Mesothelial cell of epicardium (in vitro differentiated cells): Measurements from ENCODE around the gene SNX33. TPM values are rescaled to one million over a fixed set of nuclear protein-coding genes. Genes with fewer than 3 reads are reported as not detected.

Experiments
- DNase-seq, 2 experiments: peaks; one replicate each; pipeline ENCODE4 v3.0.0; 2021; ENCODE audit warnings: low spot score in 2 of 2; ENCODE audit not compliant: unreplicated experiment in 2 of 2
- H3K27ac Mint-ChIP-seq: 2 replicates; pipeline ENCODE4 v1.8.0; 2021; ENCODE audit warnings: mixed read lengths
- H3K27me3 Mint-ChIP-seq: 2 replicates; pipeline ENCODE4 v1.8.0; 2021; ENCODE audit warnings: low read depth, mixed read lengths
- H3K36me3 Mint-ChIP-seq: 2 replicates; pipeline ENCODE4 v1.8.0; 2021; ENCODE audit warnings: mixed read lengths
- H3K4me1 Mint-ChIP-seq: 2 replicates; pipeline ENCODE4 v1.8.0; 2021; ENCODE audit warnings: mixed read lengths
- H3K4me3 Mint-ChIP-seq: 2 replicates; pipeline ENCODE4 v1.8.0; 2021; ENCODE audit warnings: mild to moderate bottlenecking, moderate library complexity, mixed read lengths
- H3K9me3 Mint-ChIP-seq: 2 replicates; pipeline ENCODE4 v1.8.0; 2021; ENCODE audit warnings: mixed read lengths
- total RNA-seq: library from RNA; stranded (reverse); gene quantifications from 3 replicates; pipeline ENCODE4 v1.2.1, GENCODE V29; 2021
- TF ChIP-seq, protein P1 (sequence below): fragments of 200-600 bp; sonication (generic); IDR thresholded peaks from one replicate; pipeline ENCODE4 v1.5.0; 2021; ENCODE audit warnings: antibody characterized with exemption; ENCODE audit not compliant: unreplicated experiment

The SNX33 gene
- total RNA-seq, 1 donor from 2014 or later, result 22.8 TPM

DNA sequence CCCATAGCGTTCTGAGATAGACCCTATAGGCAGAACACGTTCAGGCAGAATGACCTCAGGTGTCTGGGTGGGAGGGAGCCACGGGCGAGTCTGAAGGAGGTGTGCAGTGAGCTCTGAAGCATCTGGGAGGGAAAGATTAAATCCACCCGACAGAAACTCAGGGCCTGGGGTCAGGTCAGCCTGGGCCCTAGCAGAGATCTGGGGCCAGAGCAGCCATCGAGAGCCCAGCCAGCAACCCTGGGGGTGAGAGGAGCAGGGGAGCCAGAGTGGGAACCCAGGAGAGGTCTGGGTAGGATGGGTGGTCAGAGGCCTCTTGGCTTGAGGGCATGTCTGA, 22.1 kb downstream of the SNX33 start:
- no peaks in the 10 kb centered on the region for H3K36me3 Mint-ChIP-seq
- no peak for DNase-seq
- H3K27ac Mint-ChIP-seq, result no peak overlapping the region
- peaks cover 22% of the 10 kb centered on the region for H3K4me1 Mint-ChIP-seq
- H3K27me3 Mint-ChIP-seq, result no peaks in the 10 kb centered on the region
- no peaks in the 10 kb centered on the region for H3K9me3 Mint-ChIP-seq
- TF ChIP-seq, protein P1, sequence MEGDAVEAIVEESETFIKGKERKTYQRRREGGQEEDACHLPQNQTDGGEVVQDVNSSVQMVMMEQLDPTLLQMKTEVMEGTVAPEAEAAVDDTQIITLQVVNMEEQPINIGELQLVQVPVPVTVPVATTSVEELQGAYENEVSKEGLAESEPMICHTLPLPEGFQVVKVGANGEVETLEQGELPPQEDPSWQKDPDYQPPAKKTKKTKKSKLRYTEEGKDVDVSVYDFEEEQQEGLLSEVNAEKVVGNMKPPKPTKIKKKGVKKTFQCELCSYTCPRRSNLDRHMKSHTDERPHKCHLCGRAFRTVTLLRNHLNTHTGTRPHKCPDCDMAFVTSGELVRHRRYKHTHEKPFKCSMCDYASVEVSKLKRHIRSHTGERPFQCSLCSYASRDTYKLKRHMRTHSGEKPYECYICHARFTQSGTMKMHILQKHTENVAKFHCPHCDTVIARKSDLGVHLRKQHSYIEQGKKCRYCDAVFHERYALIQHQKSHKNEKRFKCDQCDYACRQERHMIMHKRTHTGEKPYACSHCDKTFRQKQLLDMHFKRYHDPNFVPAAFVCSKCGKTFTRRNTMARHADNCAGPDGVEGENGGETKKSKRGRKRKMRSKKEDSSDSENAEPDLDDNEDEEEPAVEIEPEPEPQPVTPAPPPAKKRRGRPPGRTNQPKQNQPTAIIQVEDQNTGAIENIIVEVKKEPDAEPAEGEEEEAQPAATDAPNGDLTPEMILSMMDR, result no peak
- no peak overlapping the region for H3K4me3 Mint-ChIP-seq

DNA sequence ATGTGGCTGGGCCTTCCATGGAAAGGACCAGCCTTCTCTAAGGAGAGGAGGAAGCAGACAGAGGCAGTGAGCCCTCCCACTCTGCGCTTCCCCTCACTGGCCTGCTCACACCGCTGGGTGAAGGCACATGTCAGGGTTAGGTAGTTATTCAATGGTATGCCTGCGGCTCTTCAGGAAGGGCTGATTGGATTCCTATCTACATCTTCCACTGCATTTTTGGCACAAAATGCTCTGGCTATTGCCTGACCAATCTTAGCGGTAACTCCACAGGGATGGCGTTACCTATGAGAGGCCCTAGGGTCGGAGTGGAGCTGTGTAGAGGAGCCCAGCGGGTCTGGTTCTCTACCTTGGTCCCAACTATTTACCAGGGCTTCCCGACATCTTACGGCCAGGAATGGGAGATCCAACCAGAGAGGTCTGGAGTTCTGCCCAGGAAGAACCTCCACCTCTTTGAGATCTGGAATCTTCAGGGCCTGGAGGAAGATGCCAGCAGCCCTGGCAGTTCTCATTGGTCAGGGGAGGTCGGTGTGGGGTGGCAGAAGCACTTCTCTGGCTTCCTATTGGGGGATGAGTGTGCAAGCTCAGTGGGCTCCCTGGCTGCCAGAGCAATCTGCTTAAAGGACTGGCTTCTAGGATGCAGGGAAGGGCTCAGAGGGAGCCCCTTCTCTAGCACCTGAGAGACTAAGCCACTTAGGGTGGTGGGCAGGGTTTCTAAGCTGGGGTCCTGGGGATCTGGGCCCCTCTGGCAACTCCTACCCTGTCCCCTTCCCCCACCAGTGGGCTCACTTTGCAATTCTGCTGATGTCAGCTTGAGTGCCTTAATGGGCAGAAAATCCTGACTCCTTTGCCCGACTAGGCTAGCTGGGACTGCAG, 24.3 kb downstream of the SNX33 start:
- Mint-ChIP-seq H3K27me3 (no peaks in the 10 kb centered on the region), H3K4me3 (no peak overlapping the region), H3K4me1 (peaks cover 22% of the 10 kb centered on the region), H3K36me3 (no peaks in the 10 kb centered on the region), H3K9me3 (no peaks in the 10 kb centered on the region), H3K27ac (peak overlapping the region; percentile 95)
- no peak for DNase-seq
- TF ChIP-seq, protein P1, result no peak

DNA sequence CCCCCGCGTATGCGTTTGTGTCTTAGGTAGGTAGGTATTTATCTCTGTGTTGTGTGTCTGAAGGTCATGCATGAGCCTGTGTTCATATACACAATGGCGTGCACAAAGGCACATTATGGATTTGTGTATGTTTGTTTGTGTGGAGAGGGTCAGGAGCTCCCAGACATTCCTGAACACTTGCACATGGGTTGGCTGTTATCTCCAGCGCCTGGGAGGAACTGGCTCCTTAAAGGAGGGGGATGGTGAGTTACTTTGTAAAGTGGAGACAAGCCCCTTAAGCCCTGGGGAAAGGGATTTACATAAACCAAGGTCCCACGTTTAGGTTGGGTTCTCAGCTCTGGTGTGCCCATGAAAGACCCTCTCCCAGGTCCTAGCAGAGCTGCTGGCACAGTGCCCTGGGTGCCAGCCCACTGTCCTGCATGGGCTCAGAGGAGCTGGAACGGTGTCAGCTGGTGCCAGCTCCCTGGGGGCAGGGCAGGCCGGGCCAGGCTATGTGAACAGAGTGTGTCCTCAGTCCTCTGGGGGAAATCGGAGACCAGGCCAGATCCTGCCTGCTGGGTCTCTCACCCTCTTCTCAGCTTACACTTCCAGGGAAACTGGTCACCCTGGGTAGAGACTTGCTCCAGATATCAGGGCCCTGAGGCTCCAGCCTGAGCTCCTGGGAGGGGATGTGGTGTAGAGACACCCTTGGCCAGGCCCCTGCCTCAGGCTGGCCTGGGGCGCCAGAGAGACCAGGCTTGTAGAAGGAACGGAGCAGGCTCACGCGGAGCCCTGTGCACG, 25.1 kb downstream of the SNX33 start:
- Mint-ChIP-seq H3K4me3 (peak overlapping the region; percentile 20), H3K4me1 (peaks cover 22% of the 10 kb centered on the region), H3K27me3 (no peaks in the 10 kb centered on the region), H3K27ac (peak overlapping the region; percentile 95), H3K36me3 (no peaks in the 10 kb centered on the region), H3K9me3 (no peaks in the 10 kb centered on the region)
- peak in 1 of 2 experiments; percentile 56 for DNase-seq
- TF ChIP-seq, protein P1, result no peak

DNA sequence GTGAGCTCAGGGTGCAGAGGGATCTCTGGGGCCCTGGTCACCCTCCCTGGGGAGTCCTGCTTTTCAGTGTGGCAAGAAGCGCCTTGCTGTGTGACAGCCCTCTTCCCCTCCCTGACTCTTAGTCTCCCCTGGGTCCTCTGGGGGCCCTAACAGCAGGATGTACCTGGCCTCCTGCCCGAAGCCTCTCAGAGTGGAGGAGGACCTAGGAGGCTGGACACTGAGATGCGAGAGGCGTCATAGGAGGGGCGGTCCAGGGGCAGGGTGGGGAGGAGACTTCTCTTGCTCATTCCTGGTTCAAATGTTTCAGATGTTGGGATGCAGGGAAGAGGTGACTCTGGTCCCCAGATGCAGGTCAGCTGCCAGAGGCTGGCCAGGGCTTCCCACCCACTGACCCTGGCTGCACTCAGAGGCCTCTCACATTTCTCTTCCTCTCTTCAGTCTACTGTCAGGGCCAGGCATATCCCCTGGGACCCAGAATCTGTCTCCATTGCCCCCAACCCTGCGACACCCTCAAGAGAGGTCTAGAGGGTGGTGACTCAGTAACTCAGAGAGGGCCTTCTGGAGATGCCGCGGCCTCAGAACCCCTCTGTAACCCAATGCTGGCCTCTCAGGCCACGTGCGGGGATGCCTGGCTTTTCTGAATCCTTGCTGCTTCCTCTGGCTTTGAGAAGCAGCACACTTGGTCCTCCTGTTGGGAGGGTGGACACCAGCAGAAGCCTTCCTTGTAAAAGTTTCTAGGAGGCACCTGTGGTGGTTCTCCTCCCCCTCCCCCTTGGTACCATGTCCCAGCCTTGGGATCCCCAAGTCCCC, 25.9 kb downstream of the SNX33 start:
- Mint-ChIP-seq H3K27me3 (no peaks in the 10 kb centered on the region), H3K9me3 (no peaks in the 10 kb centered on the region), H3K4me3 (peak overlapping the region; percentile 20), H3K36me3 (no peaks in the 10 kb centered on the region), H3K4me1 (peaks cover 22% of the 10 kb centered on the region), H3K27ac (peak overlapping the region; percentile 95)
- TF ChIP-seq, protein P1, result no peak
- peak in 1 of 2 experiments; percentile 53 for DNase-seq

DNA sequence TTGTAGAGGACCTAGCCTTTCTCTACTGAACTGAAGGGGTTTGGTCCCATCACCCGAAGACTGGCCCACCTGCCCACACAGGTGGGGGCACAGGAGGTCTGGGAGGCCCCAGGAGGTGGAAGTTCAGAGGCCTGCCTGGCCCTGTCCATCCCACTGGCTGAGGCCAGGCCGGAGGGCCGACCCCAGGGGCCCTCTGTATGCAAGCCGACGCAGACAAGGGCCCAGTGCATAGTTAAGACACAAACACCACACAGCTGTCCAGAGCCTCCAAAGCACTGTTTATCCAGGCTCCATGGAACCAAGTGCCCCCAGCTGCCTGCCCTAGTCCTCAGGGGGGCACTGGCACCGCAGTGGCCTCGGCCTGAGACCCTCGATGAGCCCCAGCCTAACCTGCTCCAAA, 26.7 kb downstream of the SNX33 start:
- H3K9me3 Mint-ChIP-seq, result no peaks in the 10 kb centered on the region
- no peak for DNase-seq
- peak overlapping the region; percentile 50 for H3K27ac Mint-ChIP-seq
- H3K4me1 Mint-ChIP-seq, result peaks cover 22% of the 10 kb centered on the region
- TF ChIP-seq, protein P1, result no peak
- no peak overlapping the region for H3K4me3 Mint-ChIP-seq
- H3K27me3 Mint-ChIP-seq, result no peaks in the 10 kb centered on the region
- no peaks in the 10 kb centered on the region for H3K36me3 Mint-ChIP-seq
